GM23338 (cell line): ENCODE data around the gene SOD3.

Experiments
- EZH2 ChIP-seq: fragments of 200-600 bp; sonication (generic); IDR thresholded peaks from one replicate; pipeline ENCODE4 v1.8.0; 2017; ENCODE audit warnings: antibody characterized with exemption, mild to moderate bottlenecking, low read depth; ENCODE audit not compliant: unreplicated experiment
- TF ChIP-seq, protein P1 (sequence below), 2 experiments: fragments of 200-600 bp in 1 of 2; sonication (generic) in 1 of 2; conservative IDR thresholded peaks; 2 replicates each; pipeline versions ENCODE4 v1.5.1 to v1.6.1; 2016 to 2017; ENCODE audit warnings: antibody characterized with exemption in 2 of 2, low read depth in 2 of 2, mild to moderate bottlenecking in 2 of 2, moderate library complexity in 1 of 2

- TF ChIP-seq, protein P1, sequence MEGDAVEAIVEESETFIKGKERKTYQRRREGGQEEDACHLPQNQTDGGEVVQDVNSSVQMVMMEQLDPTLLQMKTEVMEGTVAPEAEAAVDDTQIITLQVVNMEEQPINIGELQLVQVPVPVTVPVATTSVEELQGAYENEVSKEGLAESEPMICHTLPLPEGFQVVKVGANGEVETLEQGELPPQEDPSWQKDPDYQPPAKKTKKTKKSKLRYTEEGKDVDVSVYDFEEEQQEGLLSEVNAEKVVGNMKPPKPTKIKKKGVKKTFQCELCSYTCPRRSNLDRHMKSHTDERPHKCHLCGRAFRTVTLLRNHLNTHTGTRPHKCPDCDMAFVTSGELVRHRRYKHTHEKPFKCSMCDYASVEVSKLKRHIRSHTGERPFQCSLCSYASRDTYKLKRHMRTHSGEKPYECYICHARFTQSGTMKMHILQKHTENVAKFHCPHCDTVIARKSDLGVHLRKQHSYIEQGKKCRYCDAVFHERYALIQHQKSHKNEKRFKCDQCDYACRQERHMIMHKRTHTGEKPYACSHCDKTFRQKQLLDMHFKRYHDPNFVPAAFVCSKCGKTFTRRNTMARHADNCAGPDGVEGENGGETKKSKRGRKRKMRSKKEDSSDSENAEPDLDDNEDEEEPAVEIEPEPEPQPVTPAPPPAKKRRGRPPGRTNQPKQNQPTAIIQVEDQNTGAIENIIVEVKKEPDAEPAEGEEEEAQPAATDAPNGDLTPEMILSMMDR (conservative IDR thresholded peaks at IDR 0.05; ENCODE audit: low read depth in 2 of 2): no peak
- TF ChIP-seq EZH2: no peak
These were observed 54.4 kb downstream of the SOD3 start for GRCh38 chr4:24849756-24850155.
